HG02759 (cell line): Measurements from ENCODE around the gene PI4KA.
"Not testable (repeated sequence)": the region's sequence is repeated elsewhere in the genome, so short reads cannot be mapped to it uniquely, and the experiment has no call there.

Experiments
- ATAC-seq: cut with Tn5 transposase; IDR thresholded peaks from one replicate; pipeline ENCODE4 v1.9.1; 2021; ENCODE audit warnings: mild to moderate bottlenecking, moderate library complexity; ENCODE audit not compliant: unreplicated experiment

Gene PI4KA

DNA sequence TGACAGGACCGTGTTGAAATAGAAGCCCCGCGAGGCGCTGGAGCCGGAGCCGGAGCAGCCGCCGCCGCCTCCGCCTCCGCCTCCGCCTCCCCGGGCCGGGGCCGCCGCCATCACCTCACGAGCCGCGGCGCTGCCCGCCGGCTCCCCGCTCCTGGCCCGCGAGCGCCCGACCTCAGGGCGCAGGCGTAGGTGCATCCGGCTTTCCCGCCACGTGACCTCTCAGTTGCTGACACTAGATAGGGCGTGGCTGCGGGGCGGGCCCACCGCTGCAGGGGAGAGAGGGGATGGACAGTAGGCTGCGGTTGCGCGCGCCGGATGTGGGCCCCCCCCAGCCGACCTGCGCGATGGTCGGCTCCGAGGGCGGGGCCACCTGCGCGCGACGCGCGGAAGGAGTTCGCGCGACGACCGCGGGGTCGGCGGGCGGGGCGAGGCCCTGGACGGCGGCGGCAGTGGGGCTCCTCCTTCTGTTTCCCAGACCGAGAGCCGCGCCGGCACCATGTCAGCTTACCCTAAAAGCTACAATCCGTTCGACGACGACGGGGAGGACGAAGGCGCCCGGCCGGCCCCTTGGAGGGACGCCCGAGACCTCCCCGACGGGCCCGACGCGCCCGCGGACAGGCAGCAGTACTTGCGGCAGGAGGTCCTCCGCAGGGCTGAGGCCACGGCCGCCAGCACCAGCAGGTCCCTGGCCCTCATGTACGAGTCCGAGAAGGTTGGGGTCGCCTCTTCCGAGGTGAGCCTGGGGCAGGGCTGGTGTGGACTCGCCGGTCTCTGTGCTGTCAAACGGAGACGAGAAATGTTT, at the start of gene PI4KA, which contains the start of gene SNAP29:
TSS of gene PI4KA (minus strand) at position 197 of the 802 bp plus-strand sequence. CDS start at position 111, 86 bp downstream.
TSS of gene SNAP29 (plus strand) at position 393 of the 802 bp plus-strand sequence. CDS start at position 497, 104 bp downstream.
- peak; percentile 95 for ATAC-seq

DNA sequence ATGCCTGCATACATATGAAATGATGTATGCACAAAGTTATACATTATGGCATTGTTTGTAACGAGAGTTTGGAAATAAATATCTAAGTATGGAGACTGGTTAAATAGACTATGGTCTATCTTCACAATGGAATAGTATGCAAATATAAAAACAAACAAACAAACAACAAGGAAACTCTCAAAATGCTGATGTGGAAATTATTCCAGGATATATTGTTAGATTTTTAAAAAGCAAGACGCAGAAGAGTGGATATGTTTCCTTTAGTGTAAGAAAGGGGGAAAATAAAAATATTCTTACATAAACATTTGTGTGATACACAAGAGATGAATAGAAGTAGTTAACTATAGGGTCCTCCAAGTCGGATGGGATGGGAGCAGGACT, 47.8 kb upstream of the PI4KA start:
- ATAC-seq, result no peak

DNA sequence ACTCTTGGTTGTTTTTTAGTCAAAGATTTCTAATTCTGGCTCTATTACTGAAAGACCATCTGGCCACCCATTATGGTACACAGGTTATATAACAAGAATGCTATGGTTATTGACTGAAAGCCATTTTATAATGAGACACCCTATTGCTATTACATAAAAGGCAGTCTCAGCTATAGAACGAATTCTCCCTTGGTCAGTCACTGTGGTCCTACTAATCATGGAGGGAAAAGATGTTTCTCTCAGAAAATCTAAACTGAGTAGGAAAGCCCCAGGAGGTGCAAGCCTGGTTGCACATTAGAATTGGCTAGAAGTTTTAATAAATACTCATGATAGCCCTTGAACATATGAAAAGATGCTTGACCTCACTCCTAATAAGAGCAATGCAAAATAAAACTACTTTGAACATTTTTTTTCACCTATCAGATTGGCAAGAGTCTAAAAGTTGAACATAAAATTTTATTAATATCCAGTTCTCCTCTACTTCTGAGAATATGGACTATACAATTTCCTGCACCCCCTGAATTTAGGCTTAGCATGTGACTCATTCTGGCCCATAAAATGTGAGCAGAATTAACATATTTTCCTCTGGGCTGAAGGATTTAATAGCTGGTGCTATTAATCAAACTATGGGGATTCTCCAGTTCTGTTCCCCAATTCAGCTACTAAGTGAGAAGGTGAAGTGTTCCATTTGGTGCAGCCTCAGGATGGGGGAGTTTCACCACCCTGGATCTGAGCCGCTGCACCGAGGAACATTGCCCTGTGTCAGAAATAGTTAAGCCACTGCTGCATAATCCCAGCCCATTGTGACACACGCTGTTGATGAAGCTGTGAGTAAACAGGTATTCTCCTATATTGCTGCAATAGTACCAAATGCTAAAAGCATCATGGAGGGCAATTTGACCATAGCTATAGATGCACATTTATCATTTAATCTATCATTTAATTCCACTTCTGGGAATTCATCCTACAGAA, 47.1 kb upstream of the PI4KA start:
- no peak for ATAC-seq

DNA sequence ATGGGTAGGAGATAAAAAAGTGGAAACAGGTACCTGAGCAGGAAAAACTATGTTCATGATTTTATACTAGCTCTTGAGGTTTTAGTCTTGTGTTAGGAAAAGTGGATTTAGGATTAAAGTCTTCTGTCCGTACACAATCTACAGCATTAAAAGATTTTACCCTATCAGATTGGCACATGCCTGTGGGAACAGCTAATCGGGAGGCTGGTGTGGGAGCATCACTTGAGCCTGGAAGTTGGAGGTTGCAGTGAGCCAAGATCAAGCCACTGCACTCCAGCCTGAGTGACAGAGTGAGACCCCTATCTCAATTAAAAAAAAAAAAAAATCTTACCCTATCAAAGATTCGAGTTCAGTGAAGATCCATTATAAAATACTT, 46.4 kb upstream of the PI4KA start:
- no peak for ATAC-seq

DNA sequence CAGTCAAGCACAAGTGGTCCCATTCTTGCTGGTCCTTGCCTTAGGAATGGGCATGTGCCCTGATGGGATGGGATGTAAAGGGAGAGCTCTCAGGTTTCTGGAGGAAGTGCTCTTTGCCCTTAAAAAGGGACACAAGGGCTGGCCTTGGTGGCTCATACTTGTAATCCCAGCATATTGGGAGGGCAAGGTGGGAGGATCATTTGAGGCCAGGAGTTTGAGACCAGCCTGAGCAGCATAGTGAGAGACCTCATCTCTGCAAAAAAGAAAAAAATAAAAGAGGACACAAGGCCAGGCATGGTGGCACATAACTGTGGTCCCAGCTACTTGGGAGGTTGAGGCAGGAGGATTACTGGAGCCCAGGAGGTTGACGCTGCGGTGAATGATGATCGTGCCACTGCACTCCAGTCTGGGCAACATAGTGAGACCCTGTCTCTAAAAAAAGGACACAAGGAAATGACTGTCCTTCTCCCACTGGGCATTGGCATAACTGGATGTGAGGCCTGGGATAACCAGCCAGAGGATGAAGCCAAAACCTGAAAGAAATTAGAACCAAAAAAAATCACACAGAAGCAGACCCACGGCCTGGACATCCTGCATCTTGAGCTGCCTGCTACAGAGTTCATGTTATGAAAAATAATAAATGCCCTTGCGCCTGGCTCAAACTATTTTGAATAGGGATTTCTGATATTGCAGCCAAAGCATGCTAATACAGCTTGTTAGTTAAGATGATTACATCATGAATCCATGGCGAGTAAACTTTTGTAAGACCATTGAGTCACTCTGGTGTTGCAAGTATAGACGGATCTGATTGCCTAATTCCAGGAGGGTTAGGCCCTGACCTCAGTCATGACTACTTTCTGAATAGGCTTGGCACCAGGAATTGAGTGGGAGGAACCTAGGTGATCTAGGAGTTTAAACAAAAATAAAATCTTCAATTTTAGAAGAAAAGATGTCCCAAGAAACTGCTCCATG, 45.7 kb upstream of the PI4KA start:
- no peak for ATAC-seq

DNA sequence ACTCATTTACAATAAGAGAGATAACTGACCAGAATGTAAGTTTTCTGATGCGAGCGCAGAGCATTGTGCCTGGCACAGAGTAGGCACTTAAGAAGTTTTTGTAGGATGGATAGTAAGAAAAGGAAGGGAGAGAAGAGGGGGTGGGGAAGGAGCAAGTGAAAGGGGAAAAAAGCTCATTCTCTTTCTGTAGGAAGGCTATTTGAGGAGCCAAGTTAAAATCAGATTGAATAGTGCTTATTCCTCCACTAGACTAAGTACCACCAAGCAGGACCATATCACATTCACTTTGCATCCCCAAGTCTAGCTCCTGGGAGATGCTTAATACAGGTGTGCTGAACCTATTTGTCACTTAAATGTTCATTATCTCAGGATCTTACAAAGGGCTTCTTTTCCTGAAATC, 44.5 kb upstream of the PI4KA start:
- no peak for ATAC-seq

DNA sequence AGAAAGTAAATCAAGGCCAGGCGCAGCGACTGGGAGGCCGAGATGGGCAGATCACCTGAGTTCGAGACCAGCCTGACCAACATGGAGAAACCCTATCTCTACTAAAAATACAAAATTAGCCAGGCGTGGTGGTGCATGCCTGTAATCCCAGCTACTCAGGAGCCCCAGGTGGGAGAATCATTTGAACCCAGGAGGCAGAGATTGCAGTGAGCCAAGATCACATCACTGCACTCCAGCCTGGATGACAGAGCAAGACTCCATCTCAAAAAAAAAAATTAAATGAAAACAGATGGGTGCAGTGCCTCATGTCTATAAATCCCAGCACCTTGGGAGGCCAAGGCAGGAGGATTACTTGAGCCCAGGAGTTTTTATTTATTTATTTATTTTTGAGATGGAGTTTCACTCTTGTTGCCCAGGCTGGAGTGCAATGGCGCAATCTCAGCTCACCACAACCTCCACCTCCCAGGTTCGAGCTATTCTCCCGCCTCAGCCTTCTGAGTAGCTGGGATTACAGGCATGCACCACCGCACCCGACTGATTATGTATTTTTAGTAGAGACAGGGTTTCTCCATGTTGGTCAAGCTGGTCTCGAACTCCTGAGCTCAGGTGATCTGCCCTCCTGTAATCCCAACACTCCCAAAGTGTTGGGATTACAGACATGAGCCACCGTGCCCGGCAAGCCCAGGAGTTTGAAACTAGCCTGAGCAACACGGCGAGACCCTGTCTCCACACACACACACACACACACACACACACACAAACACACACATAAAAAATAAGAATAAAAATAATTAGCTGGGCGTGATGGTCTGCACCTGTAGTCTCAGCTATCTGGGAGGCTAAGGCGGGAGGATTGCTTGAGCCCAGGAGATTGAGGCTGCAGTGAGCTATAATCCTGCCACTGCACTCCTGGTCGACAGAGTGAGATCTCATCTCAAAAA, 42.8 kb upstream of the PI4KA start:
- ATAC-seq, result not testable (repeated sequence)

DNA sequence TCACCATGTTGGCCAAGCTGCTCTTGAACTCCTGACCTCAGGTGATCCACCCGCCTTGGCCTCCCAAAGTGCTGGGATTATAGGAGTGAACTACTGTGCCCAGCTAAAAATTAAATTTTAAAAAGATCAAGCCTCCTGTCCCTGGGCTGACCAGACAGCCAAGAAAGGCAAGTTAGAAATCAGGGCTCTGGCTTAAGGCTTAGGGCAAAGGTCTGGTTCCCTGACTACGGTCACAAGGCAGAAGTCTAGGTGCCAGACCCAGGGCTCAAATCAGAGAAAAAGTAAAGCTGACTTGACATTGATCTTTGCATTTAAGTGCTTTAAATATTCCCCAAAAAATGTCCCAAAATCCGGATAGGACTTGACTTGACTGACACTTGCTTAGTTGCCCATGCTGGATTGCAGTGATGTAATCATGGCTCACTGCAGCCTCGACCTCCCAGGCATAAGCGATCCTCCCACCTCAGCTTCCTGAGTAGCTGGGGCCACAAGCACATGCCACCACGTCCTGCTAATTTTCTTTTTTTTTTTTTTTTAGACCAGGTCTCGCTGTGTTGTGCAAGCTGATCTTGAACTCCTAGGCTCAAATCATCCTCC, 41.3 kb upstream of the PI4KA start:
- ATAC-seq, result no peak

DNA sequence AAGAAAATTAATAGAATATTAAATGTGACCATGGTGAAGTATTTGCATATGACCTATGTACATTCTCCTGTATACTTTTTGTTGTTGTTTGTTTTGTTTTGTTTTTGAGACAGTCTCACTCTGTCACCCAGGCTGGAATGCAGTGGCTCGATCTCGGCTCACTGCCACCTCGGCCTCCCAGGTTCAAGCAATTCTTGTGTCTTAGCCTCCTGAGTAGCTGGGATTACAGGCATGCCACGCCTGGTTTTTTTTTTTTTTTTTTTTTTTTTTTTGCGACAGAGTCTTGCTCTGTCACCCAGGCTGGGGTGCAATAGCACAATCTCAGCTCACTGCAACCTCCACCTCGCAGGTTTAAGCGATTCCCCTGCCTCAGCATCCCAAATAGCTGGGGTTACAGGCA, 39.1 kb upstream of the PI4KA start:
- not testable (repeated sequence) for ATAC-seq

DNA sequence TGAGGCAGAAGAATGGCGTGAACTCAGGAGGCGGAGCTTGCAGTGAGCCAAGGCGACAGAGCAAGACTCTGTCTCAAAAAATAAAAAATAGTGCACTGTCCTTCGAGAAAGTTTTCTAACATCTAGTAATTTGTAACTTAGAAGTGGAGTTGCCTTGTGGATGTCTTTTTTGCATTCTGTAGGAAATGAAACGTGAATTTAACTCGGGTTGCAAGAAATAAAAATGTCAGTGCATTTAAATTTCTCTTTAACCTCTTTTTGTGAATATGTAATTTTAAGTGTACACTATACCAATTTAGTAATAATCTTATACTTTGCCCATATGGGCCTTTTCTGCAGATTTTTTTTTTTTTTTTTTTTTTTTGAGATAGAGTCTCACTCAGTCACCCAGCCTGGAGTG, 32.4 kb upstream of the PI4KA start:
- ATAC-seq, result no peak

DNA sequence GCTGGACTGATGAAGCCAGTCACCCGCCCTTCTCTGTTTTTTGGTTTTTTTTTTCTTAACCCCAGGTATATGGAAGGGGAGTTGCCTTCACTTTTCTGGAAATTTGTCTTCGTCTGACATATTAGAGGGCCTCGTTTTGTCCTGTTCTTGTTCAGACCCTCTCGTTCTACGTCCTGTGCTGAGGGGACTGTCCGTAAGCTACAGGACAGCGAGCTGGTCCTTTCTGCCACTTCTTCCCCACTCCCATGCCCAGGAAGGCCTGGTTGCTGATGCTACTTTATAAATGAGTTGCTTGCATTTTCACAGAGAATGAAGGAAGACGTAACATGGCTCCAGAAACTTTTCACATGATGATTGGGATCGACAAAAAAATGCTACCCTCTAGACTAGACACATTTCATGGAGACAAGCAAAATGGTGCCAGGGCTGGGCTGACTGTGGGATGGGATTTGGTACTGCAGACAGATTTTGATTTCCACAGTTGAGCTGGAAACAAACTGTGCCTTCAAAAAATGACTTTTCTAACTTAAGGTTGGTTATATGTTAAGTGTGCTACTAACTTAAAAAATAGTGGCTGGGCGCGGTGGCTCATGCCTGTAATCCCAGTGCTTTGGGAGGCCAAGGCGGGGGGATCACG, 31.4 kb upstream of the PI4KA start:
- ATAC-seq, result no peak

DNA sequence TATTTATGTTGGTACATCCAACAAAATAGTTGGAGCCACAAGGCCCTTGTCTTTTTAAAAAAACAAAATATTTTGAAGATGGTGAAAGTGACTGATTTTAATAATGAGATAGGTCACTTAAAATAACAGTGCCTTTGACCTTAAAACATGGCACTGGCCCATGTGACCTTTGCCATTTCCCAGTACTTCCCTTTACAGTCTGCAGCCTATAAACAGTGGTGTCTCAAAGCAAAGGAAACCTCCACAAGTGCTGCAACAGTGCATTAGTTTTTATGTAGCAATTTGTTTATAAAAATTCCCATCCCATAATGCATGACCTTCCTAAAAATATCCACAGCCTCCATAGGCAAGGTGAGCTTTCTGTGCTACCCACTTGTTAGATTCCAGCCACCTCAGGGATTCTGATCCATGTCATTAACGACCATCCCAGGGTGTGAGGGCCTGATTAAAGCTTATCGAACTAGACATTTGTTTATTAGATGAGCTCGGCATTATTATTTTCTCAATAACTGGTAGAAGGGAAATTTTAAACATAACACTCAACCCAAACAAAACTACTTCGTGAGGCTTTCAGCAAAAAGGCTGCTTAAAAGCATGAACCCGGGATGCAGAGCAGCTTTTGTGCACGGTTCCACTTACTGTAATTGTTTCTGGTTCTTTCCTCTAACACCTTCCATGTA, 30.6 kb upstream of the PI4KA start:
- ATAC-seq, result no peak

DNA sequence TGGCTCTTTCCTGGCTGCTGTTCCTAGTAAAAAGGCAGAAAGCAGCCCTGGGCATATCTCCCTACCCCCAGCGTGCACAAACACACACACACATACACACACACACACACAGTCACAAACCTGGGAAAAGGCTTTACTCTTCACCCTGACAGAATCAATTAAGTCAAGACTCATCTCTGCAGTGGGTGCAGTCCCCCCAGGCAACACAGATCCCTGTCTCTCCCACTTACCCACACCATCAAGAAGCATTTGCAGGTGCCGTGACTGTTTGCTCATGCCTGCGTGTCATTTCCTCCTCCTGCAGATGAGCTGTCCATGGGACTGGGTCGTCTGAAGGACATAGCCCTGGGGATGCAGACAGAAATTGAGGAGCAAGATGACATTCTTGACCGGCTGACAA, 28.8 kb upstream of the PI4KA start:
- no peak for ATAC-seq

DNA sequence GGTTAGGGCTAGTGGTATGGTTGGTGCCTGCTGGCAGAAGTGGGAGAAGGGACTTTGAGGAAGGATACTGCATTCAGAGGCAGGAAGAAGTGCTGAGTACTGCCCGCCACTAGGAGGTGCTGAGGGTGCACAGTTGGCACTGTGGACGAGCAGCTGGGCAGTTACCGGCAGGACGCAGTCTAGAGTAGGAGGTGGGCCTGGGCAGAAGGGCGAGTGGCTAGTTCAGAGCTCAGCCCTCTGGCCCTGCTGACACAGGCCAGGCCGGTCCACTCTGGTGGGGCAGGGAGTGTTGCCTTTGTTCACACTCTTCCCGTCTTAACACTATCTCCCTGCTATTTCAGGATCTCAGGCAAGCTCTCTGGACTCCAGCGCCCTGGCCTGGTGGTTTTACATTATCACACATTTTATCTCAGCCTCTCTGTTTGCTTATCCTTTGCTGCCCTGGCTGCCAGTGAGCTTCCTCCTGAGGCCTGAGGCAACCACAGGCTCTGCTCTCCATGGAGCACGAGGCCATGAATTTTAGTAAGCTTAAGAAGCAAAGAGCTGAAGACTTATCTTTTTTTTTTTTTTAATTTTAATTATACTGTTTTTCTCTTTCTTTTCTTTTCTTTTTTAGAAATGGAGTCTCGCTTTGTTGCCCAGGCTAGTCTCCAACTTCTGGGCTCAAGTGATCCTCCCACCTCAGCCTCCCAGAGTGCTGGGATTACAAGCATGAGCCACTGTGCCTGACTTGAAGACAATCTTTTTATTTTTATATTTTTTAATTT, 27.1 kb upstream of the PI4KA start:
- peak; percentile 67 for ATAC-seq

DNA sequence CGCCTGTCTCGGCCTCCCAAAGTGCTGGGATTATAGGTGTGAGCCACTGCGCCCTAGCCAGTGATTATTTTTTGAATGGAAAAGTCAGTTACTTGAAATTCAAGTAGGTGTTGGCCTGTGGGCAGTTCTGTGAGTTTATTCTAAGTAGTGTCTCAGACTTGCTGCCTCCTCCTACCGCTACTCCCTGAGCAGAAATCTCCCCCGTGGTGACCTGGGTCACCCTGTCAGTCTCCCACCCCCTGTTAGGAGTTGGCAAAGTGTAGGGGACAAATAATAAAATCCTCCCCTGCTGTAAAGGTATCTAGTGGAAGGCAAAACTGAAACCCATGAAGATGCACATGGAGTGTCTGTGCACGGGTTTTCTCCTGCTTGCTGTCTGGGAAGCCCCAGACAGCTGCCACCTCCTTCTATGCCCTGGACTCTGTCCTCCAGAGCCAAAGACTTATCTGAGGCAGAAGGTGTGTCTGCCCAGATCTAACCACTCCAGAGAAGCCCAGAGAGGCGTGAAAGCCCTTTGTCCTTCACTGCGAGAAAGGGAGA, 26.5 kb upstream of the PI4KA start:
- peak; percentile 11 for ATAC-seq

DNA sequence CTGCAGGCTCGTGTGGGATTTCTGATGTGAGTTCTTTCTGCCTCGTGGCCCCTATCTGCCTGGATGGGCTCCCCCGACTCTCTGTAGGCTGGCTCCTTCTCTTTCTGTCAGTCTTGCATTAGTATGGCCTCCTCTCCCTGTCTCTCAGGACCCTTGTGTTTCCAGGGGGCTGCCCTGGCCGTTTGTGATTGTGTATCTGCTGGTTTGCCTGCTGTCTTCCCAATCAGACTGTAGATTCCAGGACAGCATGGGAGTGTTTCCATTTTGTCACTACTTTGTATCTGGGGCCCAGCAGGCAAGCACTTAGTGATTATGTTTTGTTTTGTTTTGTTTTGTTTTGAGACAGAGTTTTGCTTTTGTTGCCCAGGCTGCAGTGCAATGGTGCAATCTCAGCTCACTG, 25.8 kb upstream of the PI4KA start:
- ATAC-seq, result no peak

DNA sequence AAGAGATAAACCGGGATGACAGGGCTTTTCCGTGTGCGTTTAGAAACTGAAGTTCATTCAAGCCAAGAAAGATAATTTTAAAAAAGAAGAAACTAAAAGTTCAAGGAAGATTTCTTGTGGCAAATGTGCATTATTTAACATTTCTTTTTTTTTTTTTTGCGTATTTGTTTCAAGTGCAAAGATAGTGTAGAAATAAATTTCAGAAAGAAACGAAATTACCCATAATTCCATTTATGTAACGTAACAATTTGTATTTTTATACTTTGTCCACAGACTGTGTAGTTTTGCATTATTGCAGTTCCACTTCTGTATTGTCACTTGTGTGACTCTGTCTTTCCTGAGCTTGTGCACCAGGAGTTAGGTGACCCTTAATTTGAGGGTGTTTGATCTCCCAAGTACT, 24.2 kb upstream of the PI4KA start:
- no peak for ATAC-seq
